Raji (cell line): ENCODE data around the gene KIF13A.

Source experiments
- POLR2A ChIP-seq: IDR thresholded peaks from 2 replicates; pipeline ENCODE4 v1.6.1; 2011; ENCODE audit warnings: low read depth, low read length, control low read depth; ENCODE audit not compliant: insufficient read depth

The KIF13A gene

GRCh38 chr6:17930321-17930993 lies 57.0 kb downstream of the KIF13A start:
- TF ChIP-seq POLR2A = no peak

GRCh38 chr6:17928514-17929430 lies 58.7 kb downstream of the KIF13A start:
- TF ChIP-seq POLR2A = no peak

- TF ChIP-seq POLR2A = no peak
These were observed 59.7 kb downstream of the KIF13A start for GRCh38 chr6:17927705-17928104.

- no peak for TF ChIP-seq POLR2A
These were observed 64.0 kb downstream of the KIF13A start for GRCh38 chr6:17923401-17923863.

DNA sequence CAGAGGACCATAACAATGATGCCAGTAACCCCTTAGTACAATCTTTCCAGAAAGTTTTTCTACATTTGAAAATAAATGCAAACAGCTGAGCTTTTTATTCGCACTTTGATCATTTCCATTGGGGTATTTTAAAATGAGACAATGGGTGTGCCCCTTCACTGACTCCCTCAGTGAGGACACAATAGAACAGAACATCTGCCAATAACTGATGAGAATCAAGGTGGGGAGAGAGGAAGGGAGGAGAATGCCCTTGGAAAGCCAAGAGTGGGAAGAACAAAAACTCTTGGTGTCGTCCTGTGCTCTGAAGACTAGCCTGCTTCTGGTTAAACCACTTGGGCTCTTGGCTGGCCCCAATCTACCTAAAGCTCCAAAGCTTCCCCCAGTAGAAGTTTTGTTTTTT lies 66.0 kb downstream of the KIF13A start:
- no peak for TF ChIP-seq POLR2A

DNA sequence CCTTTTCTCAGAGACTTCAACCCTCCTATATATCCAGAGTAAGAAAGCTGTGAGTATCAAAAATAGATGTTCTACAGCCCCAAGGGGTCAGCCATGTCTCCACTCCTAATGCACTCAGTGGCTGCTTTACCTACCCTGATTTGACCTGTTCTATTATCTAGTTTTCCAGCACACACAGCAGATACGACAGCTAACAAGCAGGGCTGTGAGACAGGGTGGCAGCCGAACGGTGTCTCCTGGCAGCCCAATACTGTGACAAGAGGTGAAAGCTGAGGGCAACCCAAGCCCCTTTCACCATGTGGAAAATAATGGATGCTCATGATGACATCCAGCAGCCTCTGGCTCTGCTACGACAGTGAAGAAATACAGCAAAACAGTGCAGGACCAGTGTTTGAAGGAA lies 67.9 kb downstream of the KIF13A start:
- no peak for TF ChIP-seq POLR2A

DNA sequence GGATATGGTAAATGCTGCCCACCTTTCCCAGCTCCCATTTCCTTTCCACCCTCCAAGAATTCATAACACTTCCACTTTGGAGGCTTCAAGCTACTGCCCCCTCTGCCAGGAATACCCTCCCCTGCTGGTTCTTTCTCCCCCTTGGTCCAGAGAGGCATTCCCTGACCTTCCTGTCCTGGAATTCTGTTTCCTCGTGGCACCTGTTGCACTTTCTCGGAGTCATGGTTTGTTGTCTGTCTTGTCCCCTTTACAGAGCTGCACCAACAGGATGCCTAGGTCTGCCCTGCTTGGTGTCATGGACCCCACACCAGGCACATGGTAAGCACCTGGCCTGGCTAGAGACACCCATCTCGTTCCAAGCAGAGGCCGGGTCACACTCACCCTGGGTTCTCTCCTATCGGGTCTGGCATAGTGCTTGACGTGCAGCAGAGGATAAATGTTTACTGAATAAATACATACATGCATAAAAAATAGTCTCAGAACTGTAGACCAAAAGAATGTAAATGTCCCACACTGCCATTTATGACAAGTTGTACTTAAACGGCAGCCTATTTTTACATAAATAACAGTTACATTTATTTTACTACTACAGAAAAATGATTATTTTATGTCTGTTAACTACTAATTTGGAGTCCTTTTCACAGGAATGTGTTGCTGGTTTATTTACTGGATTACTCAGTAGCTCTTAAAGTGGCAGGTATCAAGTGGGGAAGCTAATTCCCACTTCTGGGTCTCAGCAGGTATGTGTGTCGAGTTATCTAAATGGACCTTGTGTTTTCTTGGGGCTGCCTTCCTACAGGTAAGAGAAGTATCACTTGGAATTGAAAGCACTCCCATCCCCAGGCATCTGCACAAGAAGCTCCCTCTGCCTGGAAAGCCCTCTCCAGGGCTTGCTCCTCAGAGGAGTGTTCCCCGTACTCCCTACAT lies 69.3 kb downstream of the KIF13A start:
- no peak for TF ChIP-seq POLR2A

GRCh38 chr6:17914651-17915050 lies 72.8 kb downstream of the KIF13A start:
- no peak for TF ChIP-seq POLR2A

GRCh38 chr6:17912521-17912920 lies 74.9 kb downstream of the KIF13A start:
- no peak for TF ChIP-seq POLR2A

DNA sequence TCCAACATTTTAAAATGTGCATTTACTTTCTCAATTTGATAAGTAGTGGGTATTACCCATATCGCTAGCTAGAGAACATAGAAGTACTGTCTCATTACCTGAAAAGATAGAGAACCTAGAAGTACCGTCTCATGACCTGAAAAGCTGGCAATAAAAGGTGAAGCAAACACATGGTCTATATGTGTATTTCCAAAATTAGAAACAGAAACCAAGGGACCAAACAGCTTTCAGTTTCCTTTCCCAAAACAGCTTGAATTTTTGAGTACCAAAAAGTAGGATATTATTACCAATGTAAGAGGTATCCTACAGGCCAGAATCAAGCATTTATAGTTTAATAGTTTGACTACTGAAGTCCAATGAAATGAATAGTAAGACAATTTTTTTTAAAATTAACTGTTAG lies 77.2 kb downstream of the KIF13A start:
- no peak for TF ChIP-seq POLR2A

GRCh38 chr6:17908831-17909230 lies 78.6 kb downstream of the KIF13A start:
- TF ChIP-seq POLR2A = no peak

- no peak for TF ChIP-seq POLR2A
These were observed 79.8 kb downstream of the KIF13A start for GRCh38 chr6:17907406-17908229.

- TF ChIP-seq POLR2A = no peak
These were observed 81.5 kb downstream of the KIF13A start for GRCh38 chr6:17905611-17906592.
